RCC 7860 (cell line): Measurements from ENCODE around the gene IWS1.
"Not testable (repeated sequence)": the region's sequence is repeated elsewhere in the genome, so short reads cannot be mapped to it uniquely, and the experiment has no call there.

ENCODE experiments used
- DNase-seq: peaks from one replicate; pipeline ENCODE4 v3.0.0-alpha.2; 2015; ENCODE audit warnings: low spot score
- FAIRE-seq: peaks from 2 replicates; lab custom pipeline; 2012; peaks lifted over from hg19 to GRCh38; lab: Jason Lieb, UNC

The IWS1 gene

GRCh38 chr2:127463155-127463991 is 62.9 kb downstream of the IWS1 start:
- FAIRE-seq (no peak), DNase-seq (no peak)

DNA sequence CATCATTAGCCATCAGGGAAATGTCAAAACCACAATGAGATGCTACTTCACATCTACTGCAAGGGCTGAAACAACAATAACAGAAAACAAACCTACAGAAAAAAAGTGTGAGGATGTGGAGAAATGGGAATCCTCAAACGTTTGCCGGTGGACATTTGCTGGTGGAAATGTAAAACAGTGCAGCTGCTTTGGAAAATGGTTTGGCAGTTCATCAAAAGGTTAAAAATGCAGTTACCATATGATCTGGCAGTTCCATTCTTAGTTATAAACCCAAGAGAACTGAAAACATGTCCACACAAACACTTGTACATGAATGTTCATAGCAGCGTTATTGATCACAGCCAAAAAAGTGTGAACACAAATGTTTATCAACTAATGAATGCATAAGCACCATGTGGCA is 63.8 kb downstream of the IWS1 start:
- FAIRE-seq (no peak), DNase-seq (no peak)

- no peak for DNase-seq
- FAIRE-seq: no peak
These were observed 69.3 kb downstream of the IWS1 start for GRCh38 chr2:127456960-127457359.

GRCh38 chr2:127455566-127456493 is 70.5 kb downstream of the IWS1 start:
- DNase-seq (no peak), FAIRE-seq (no peak)

GRCh38 chr2:127454595-127455565 is 71.4 kb downstream of the IWS1 start:
- no peak for FAIRE-seq

DNA sequence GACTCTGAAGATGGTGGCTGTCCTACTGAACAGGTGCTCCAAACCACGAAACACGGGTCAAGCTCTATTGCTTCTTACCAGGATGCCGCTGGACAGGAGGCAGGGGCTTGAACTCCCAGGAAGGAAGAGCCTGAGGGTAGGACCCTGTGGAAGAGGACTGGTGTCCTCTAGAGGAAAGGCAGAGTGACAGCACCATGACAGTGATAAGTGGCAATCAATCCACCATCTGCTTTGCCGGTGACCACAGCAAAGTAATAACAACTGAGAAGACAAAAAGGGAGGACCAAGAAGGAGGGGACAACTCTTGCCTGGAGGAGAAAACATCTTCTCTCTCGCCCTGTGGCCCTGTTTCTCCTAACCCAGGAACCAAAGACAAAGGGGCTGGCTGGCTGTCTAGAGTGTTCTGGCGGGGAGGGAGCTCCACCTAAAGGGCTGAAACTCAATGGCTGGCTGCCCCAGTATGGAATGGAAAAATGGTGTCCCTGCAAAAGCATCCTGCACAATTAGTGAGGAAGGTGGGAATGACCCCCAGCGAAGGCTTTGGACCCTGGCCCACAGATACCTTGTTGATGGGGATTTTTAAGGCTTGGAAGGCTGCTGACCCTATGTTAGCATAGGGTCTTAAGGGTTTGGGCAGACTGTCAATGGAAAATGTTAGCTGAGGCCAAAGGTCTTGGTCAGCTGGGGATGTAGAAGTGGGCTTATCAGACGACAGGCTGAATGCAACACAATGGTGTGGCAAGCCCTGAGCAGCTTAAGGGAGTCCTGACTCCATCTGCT is 72.7 kb downstream of the IWS1 start:
- FAIRE-seq (no peak), DNase-seq (no peak)

More at GRCh38 chr2:127454595-127455565, 71.4 kb downstream of the IWS1 start:
- no peak for DNase-seq

- DNase-seq (no peak), FAIRE-seq (no peak)
These were observed 73.3 kb downstream of the IWS1 start for GRCh38 chr2:127453013-127453391.

DNA sequence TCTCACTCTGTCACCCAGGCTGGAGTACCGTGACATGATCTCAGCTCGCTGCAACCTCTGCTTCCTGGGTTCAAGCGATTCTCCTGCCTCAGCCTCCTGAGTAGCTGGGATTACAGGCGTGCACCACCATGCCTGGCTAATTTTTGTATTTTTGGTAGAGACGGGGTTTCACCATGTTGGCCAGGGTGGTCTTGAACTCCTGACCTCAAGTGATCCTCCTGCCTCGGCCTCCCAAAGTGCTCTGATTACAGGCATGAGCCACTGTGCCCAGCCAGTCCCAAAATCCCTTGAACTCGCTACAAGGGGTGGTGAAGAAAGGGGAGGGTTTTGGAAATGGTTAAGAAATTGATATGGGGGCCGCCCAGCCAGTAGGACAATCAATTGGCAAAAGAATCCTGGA is 73.9 kb downstream of the IWS1 start:
- not testable (repeated sequence) for FAIRE-seq, DNase-seq

GRCh38 chr2:127451981-127452380 is 74.3 kb downstream of the IWS1 start:
- no peak for FAIRE-seq
- DNase-seq: no peak

- FAIRE-seq: no peak
- no peak for DNase-seq
These were observed 76.4 kb downstream of the IWS1 start for GRCh38 chr2:127449898-127450297.

- no peak for FAIRE-seq
- DNase-seq: no peak
These were observed 76.9 kb downstream of the IWS1 start for GRCh38 chr2:127449414-127449813.

DNA sequence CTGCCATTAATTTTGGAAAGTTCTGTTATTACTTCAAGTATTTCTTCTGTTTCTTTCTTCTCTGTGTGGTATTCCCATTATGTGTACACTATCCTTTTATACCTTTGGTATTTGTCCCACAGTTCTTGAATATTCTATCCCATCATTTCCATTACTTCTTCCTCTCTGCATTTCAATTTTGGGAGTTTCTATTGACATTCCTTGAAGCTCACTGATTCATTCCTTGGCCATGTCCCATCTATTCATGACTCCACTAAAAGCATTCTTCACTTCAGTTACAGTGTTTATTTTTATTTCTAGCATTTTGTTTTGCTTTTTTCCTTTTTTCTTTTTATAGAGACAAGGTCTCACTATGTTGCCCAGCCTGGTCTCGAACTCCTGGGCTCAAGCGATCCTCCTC is 77.8 kb downstream of the IWS1 start:
- DNase-seq (no peak), FAIRE-seq (no peak)

GRCh38 chr2:127439343-127439742 is 86.9 kb downstream of the IWS1 start:
- FAIRE-seq (no peak), DNase-seq (no peak)

- DNase-seq (no peak), FAIRE-seq (no peak)
These were observed 88.2 kb downstream of the IWS1 start for GRCh38 chr2:127437781-127438726.

DNA sequence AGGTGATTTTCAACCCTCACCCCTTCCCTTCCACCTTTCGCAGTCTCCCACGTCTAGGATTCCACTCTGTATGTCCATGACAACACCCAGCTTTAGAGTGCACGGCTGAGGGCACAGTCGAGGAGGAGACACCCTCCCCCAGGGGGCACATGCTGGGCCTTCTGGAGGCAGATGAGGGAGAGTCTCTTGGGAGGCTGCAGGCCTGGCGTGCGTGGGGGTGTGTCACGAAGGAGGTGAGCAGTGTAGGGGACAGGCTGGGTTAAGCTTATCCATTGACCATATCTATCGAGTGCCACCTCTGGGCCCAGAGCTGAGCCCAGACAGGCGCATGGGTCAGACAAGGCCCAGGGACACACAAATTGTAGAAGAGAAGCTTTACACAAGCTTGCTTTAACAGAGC is 89.2 kb downstream of the IWS1 start:
- FAIRE-seq (no peak), DNase-seq (no peak)

DNA sequence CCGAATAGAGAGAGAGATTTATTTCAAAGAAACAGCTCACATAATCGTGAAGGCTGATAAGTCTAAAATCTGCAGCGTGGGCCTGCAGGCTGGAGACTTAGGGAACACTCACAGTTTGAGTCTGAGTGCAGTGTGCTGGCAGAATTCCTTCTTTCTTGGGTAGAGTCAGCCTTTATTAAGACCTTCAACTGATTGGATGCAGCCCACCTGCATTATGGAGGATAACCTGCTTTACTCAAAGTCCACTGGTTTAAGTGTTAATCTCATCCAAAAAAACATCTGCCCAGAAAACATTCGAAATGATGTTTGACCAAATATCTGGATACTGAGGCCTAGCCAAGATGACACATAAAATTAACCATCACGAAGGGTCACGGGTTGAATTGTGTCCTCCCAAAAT is 91.8 kb downstream of the IWS1 start:
- FAIRE-seq: no peak
- DNase-seq: no peak

- DNase-seq (no peak), FAIRE-seq (no peak)
These were observed 94.8 kb downstream of the IWS1 start for GRCh38 chr2:127431408-127432023.
